Cardiac fibroblast (primary cell): ENCODE results near the gene MEPCE.

ENCODE experiments used
- DNase-seq, 2 donors: peaks; one replicate each; pipeline versions ENCODE4 v3.0.0 to v3.0.0-alpha.2; 2010; ENCODE audit warnings: low read depth in 2 of 2
- H3K4me3 ChIP-seq, 2 donors: replicated peaks in 1 of 2; 1 replicate in 1 of 2; 2 replicates in 1 of 2; pipeline ENCODE4 v1.5.1; 2011; ENCODE audit warnings: low read depth in 2 of 2, low read length in 2 of 2, mild to moderate bottlenecking in 2 of 2, moderate library complexity in 1 of 2
- TF ChIP-seq, protein P1 (sequence below): IDR thresholded peaks from one replicate; pipeline ENCODE4 v1.5.1; 2011; ENCODE audit warnings: low read depth, mild to moderate bottlenecking, low read length, inconsistent platforms

The MEPCE gene

DNA sequence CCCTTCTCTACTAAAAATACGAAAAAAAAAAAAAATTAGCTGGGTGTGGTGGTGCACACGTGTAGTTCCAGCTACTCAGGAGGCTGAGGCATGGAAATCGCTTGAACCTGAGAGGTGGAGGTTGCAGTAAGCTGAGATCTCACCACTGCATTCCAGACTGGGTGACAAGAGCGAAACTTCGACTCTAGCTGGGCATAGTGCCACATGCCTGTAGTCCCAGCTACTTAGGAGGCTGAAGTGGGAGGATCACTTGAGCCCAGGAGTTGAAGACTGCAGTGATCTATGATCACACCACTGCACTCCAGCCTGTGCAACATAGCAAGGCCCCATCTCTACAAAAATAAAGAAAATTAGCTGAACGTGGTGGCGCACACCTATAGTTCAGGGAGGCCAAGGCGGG lies 35.7 kb downstream of the MEPCE start:
- H3K4me3 ChIP-seq, result no peak overlapping the region
- DNase-seq, result peak in 1 of 2 donors; percentile 29
- TF ChIP-seq, protein P1, sequence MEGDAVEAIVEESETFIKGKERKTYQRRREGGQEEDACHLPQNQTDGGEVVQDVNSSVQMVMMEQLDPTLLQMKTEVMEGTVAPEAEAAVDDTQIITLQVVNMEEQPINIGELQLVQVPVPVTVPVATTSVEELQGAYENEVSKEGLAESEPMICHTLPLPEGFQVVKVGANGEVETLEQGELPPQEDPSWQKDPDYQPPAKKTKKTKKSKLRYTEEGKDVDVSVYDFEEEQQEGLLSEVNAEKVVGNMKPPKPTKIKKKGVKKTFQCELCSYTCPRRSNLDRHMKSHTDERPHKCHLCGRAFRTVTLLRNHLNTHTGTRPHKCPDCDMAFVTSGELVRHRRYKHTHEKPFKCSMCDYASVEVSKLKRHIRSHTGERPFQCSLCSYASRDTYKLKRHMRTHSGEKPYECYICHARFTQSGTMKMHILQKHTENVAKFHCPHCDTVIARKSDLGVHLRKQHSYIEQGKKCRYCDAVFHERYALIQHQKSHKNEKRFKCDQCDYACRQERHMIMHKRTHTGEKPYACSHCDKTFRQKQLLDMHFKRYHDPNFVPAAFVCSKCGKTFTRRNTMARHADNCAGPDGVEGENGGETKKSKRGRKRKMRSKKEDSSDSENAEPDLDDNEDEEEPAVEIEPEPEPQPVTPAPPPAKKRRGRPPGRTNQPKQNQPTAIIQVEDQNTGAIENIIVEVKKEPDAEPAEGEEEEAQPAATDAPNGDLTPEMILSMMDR, result no peak

DNA sequence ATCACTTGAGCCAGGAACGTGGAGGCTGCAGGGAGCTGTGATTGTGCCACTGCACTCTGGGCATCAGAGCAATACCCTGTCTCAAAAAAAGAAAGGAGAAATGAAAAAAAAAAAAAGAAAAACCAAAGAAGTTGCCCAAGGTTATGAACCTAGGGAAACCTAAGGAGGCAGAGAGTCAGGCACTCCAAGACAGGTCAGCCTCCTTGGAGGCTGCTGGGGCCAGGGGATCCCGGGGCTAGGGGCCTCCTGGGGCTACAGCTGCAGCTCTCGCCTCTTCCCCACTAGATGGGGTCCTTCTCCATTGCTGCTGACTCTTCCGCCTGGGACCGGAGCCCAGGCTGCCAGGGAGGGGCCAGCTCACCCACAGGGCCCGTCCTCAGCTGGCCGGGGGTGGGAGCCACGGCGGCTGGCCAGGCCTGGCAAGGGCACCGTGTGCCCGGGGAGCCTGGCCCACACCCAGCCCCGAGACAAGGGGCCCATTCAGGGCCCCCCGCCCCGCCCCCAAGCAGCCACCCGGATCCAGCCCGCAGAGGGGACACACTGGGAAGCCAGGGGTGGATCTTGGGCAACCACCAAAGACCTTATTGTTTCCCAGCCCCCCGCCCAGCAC lies 36.2 kb downstream of the MEPCE start:
- TF ChIP-seq, protein P1, result peak; percentile 80

DNA sequence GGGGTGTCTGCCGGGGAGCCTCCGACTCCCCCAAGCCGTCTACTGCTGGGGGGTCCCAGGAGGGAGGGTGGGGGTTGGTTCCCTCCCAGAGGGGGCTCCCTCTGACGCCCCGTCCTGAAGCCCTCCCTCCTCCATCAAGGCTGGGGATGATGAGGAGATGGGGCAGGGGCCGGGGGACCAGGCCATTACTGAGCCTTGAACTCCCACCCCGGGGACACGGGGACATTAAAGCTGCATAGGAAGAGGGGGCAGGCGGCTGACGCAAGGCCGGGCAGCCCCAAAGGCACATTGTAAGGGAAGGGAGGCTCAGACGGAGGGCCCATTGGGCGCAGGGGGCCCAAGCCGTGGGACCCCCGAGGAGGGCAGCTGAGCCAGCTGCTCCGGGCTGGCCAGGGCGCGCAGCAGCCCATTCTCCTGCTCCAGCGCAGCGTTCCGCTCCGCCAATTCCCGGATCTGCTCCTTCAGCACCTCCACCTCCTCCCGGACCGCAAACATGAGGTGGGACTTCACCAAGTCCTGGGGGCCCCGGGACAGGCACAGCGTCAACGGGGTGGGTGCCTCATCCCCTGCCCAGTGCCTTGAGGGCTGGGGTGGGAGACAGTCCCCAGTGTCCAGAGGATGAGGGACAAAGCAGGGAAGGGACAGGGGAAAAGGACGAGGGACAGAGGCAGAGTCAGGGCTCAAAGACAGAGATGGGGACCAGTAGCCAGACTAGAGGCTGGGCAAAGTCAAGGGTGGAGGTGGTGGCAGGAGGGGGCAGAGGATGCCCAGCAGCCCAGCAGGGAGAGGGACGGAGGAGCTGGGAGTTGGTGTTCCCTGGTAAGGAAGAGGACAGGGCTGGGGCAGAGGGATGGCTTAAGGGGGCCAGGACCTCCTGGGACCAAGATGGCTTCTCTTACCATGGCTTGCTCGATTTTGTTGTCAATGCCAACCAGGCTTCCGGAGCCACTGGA lies 37.3 kb downstream of the MEPCE start:
- no peak for DNase-seq
- TF ChIP-seq, protein P1, result no peak
- no peak overlapping the region for H3K4me3 ChIP-seq

More for the DNA sequence above, 36.2 kb downstream of the MEPCE start:
- peak; percentile 74 to 89 for DNase-seq
- H3K4me3 ChIP-seq, result no peak overlapping the region

DNA sequence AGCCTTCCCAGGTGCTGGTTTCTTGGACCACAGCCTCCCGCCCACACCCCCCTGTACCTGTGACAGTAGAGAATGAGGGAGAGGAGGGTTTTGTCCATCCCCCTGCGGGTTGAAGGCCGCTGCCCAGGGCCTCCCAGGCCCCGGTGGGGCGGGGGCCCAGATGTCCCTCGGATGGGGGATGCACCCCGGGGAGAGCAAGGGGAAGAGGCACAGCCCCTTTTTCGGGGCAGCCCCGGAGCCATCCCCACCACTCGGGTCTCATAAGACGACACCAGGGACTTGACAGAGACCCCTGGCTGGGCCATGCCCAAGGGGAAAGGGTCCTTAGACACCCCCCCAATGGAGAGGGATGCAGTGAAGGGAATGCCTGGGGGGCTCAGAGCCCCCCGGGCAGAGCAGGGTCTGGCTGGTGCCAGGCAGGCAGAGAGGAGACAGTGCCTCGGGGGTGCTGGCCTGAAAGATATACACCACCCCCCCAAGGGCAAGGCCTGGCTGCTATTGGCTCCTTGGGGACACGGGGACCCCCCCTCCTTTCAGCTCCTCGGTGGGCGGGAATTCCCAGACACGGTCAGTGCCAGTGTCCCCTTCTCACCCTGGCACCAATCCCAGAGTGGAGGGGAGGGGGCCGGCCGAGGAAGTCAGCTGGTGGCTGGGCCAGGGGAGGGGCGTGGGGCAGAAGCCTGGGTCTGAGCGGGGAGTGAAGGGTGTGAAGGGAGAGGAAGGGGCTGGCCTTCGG lies 38.2 kb downstream of the MEPCE start:
- TF ChIP-seq, protein P1, result no peak
- no peak overlapping the region for H3K4me3 ChIP-seq
- no peak for DNase-seq

DNA sequence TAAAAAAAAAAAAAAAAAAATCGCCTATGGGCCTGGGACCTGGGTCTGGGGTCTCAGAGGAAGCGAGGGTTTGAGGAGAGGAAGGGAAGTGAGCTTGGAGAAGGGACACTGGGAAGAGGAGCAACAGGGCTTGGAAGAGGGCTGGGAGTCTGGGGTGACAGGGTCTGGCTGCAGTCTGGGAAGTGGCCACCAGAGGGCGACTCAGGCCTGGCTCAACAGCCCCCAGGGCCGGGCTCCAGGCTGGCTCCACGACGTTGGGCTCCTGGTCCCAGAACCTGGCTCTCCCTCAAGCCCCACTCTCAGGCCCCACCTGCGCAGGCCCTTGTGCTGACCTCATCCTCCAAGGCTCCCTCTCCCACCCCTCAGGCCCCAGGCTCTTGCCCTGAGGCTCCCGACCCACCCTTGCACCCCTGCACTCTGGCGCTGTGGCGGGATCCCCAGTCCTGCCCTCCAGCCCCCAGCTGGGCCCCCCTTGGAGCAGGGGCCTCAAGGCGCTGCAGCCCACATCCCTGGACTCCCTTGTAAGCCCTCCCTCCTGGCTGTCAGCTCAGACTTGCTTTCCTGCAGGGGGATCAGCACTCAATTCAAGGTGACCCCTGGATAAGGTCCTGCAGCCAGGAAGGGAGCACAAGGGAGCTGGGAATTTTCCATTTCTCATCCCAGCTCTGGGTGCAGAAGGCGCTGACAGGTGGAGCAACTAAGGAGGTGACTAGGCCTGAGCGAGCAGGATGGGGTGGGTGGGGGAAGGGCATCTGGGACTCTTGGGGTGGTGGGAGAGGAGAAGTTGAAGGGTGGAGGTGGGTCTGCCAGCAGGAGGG lies 39.8 kb downstream of the MEPCE start:
- TF ChIP-seq, protein P1, result peak; percentile 95
- DNase-seq, result peak; percentile 79 to 83
- H3K4me3 ChIP-seq, result no peak overlapping the region

DNA sequence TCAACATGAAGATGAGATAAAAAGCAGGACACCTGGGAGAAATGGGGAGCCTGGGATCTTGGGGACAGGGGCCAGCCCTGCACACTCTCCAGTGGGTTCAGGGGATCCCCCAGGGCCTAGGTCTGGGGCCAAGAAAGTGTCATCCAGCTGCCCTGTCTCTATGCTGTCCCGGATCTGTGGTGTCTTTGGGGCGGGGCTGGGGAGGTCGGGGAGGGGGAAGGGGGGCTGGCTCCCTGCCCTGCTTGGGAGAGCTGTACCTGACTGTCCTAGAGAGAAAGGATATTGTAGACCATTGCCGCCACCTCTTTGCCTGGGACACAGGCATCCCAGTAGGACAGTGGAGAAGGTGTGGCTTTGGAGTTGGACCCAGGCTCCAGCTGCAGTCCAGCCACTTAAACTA lies 41.4 kb downstream of the MEPCE start:
- H3K4me3 ChIP-seq, result no peak overlapping the region
- TF ChIP-seq, protein P1, result no peak
- DNase-seq, result no peak
